Spleen (tissue), 11 donors: ENCODE data around the gene KIAA1217. TPM values are rescaled to one million over a fixed set of nuclear protein-coding genes. Genes with fewer than 3 reads are reported as not detected.

Experiments
- DNase-seq: peaks from one replicate; pipeline ENCODE4 v3.0.0-alpha.2; 2020
- H3K27ac ChIP-seq, 8 donors: fragments of 200-600 bp; sonication (generic) in 7 of 8; 1 replicate in 4 of 8; 2 replicates in 4 of 8; pipeline versions ENCODE4 v1.5.0 to v1.8.0; 2016 to 2021; ENCODE audit warnings: inconsistent platforms in 4 of 8, mild to moderate bottlenecking in 4 of 8, moderate library complexity in 1 of 8
- H3K27me3 ChIP-seq, 7 donors: fragments of 200-600 bp; sonication (generic) in 6 of 7; replicated peaks in 1 of 7; 1 replicate in 4 of 7; 2 replicates in 3 of 7; pipeline versions ENCODE4 v1.5.0 to v1.8.0; 2016 to 2021; ENCODE audit warnings: inconsistent platforms in 3 of 7, mild to moderate bottlenecking in 1 of 7
- H3K36me3 ChIP-seq, 6 donors: fragments of 200-600 bp; sonication (generic) in 5 of 6; 1 replicate in 4 of 6; 2 replicates in 2 of 6; pipeline versions ENCODE4 v1.5.0 to v1.8.0; 2016 to 2021; ENCODE audit warnings: inconsistent platforms in 2 of 6
- H3K4me1 ChIP-seq, 6 donors: fragments of 200-600 bp; sonication (generic) in 5 of 6; 1 replicate in 3 of 6; 2 replicates in 3 of 6; pipeline versions ENCODE4 v1.5.0 to v1.8.0; 2016 to 2021; ENCODE audit warnings: inconsistent platforms in 3 of 6
- H3K4me3 ChIP-seq, 8 donors: fragments of 200-600 bp; sonication (generic) in 7 of 8; 1 replicate in 4 of 8; 2 replicates in 4 of 8; pipeline versions ENCODE4 v1.5.0 to v1.8.0; 2016 to 2021; ENCODE audit warnings: inconsistent platforms in 4 of 8, mild to moderate bottlenecking in 4 of 8, moderate library complexity in 2 of 8
- H3K9me3 ChIP-seq, 8 donors: fragments of 200-600 bp; sonication (generic) in 7 of 8; 1 replicate in 4 of 8; 2 replicates in 4 of 8; pipeline versions ENCODE4 v1.5.0 to v1.8.0; 2016 to 2021; ENCODE audit warnings: inconsistent platforms in 4 of 8
- CTCF ChIP-seq, 11 experiments: fragments of 200-600 bp in 7 of 11; fragments of 450-650 bp in 4 of 11; sonication (generic) in 4 of 11; IDR thresholded peaks in 8 of 11; conservative IDR thresholded peaks in 3 of 11; 1 replicate in 7 of 11; 2 replicates in 4 of 11; pipeline versions ENCODE4 v1.4.0 to v1.8.0; 2016 to 2021; ENCODE audit warnings: antibody characterized with exemption in 11 of 11, inconsistent platforms in 4 of 11, mild to moderate bottlenecking in 1 of 11
- POLR2A ChIP-seq, 3 donors: fragments of 450-650 bp; IDR thresholded peaks; one replicate each; pipeline ENCODE4 v1.5.1; 2017; ENCODE audit warnings: antibody characterized with exemption in 3 of 3, mild to moderate bottlenecking in 1 of 3
- POLR2AphosphoS5 ChIP-seq, 3 donors: sonication (generic); formaldehyde crosslinking; IDR thresholded peaks; one replicate each; pipeline ENCODE4 v1.5.1; 2017; ENCODE audit warnings: antibody characterized with exemption in 3 of 3
- WGBS, 5 donors: extraction: QIAGEN DNeasy Blood & Tissue Kit in 3 of 5; methylation state at CpG; one replicate each; pipeline versions ENCODE4 v1.1.5 to v1.1.7; 2013 to 2018; 5-methylcytosine and 5-hydroxymethylcytosine counted together
- intact Hi-C: fragments of 100-400 bp; cut with DNase I; formaldehyde crosslinking; loops from one replicate; pipeline ENCODE4 v1.15.0; 2023; ENCODE audit warnings: low total_unique reads
- polyA plus RNA-seq, 3 donors: library from polyadenylated mRNA; stranded (reverse); fragments of 200-250 nt; gene quantifications; one replicate each; pipeline ENCODE4 v1.2.1, GENCODE V29; 2013
- total RNA-seq, 7 donors: library from RNA; depleted of rRNA in 3 of 7; stranded (reverse); fragments of >200 nt in 3 of 7; fragmentation: NEBNext Ultra II Directional in 4 of 7; extraction: Animal tissue kit (Norgen Biotek cat#: 25700) in 4 of 7; gene quantifications; one replicate each; pipeline versions ENCODE4 v1.1.0 to v1.2.1, GENCODE V29; 2016 to 2021
- donor health status: healthy with polysubstance abuse.
- donor health status: DM: no; HTN: no; CAD: no; lungs with moderate emphysema.
- donor health status: DM: no; HTN: no; CAD: no.
- donor health status: Bipolar disorder and iron deficiency.
- donor health status: healthy.
- donor health status: DM: no; HTN: no; CAD: no.
- donor health status: DM: yes; HTN: yes; CAD: no.

KIAA1217 gene
- total and polyA plus RNA-seq, 10 donors: 2.2 to 40.7 (median 21.4) TPM

- WGBS, 5 donors: 63 to 74% (median 67%) methylated on average over 6 of the region's 6 CpGs
- Histone ChIP-seq H3K4me3 (no peak overlapping the region), H3K36me3 (no peaks in the 10 kb centered on the region), H3K9me3 (no peaks in the 10 kb centered on the region), H3K27ac (no peak overlapping the region), H3K4me1 (peaks cover 0 to 44% (median 13%) of the 10 kb centered on the region in 6 donors), H3K27me3 (peaks cover 0 to 26% (median 0%) of the 10 kb centered on the region in 7 donors)
- TF ChIP-seq CTCF (IDR thresholded peaks at IDR 0.05 in 8 of 11, conservative IDR thresholded peaks at IDR 0.05 in 3 of 11) (no peak), POLR2AphosphoS5 (IDR thresholded peaks at IDR 0.05) (no peak), POLR2A (IDR thresholded peaks at IDR 0.05) (no peak)
- intact Hi-C loops: loop anchor here (10.0 kb wide), 1 partner anchor 159 kb away; no protein-coding TSS in a partner anchor
- DNase-seq: no peak
Observed at GRCh38 chr10:24205821-24206220, 3.1 kb upstream of the KIAA1217 start.

GRCh38 chr10:24206334-24206733 lies 2.6 kb upstream of the KIAA1217 start:
- no peak for DNase-seq
- H3K27ac ChIP-seq: peak overlapping the region in 4 of 8 donors; percentile 77 to 89 (median 84)
- H3K27me3 ChIP-seq: peaks cover 0 to 26% (median 0%) of the 10 kb centered on the region in 7 donors
- no peak overlapping the region for H3K4me3 ChIP-seq
- H3K9me3 ChIP-seq: no peaks in the 10 kb centered on the region
- 60 to 81% (median 67%) methylated on average over 2 of the region's 2 CpGs for WGBS, 5 donors
- H3K4me1 ChIP-seq: peaks cover 0 to 44% (median 13%) of the 10 kb centered on the region in 6 donors
- no peaks in the 10 kb centered on the region for H3K36me3 ChIP-seq
- intact Hi-C loops: loop anchor here (10.0 kb wide), 1 partner anchor 158 kb away; no protein-coding TSS in a partner anchor
- TF ChIP-seq POLR2A (IDR thresholded peaks at IDR 0.05) (no peak), POLR2AphosphoS5 (IDR thresholded peaks at IDR 0.05) (no peak), CTCF (IDR thresholded peaks at IDR 0.05 in 8 of 11, conservative IDR thresholded peaks at IDR 0.05 in 3 of 11) (no peak)

GRCh38 chr10:24206926-24207325 lies 2.0 kb upstream of the KIAA1217 start:
- Histone ChIP-seq H3K27ac (peak overlapping the region in 4 of 8 donors; percentile 77 to 89 (median 84)), H3K9me3 (no peaks in the 10 kb centered on the region), H3K4me3 (no peak overlapping the region), H3K27me3 (peaks cover 0 to 26% (median 0%) of the 10 kb centered on the region in 7 donors), H3K36me3 (no peaks in the 10 kb centered on the region), H3K4me1 (peaks cover 0 to 44% (median 13%) of the 10 kb centered on the region in 6 donors)
- TF ChIP-seq POLR2AphosphoS5 (IDR thresholded peaks at IDR 0.05): no peak
- TF ChIP-seq POLR2A (IDR thresholded peaks at IDR 0.05): no peak
- TF ChIP-seq CTCF (IDR thresholded peaks at IDR 0.05 in 8 of 11, conservative IDR thresholded peaks at IDR 0.05 in 3 of 11): no peak
- WGBS, 5 donors: 77 to 97% (median 88%) methylated on average over 3 of the region's 3 CpGs
- intact Hi-C loops: loop anchor here (10.0 kb wide), 1 partner anchor 158 kb away; no protein-coding TSS in a partner anchor
- no peak for DNase-seq

GRCh38 chr10:24207341-24207740 lies 1.6 kb upstream of the KIAA1217 start:
- no peaks in the 10 kb centered on the region for H3K36me3 ChIP-seq
- H3K27ac ChIP-seq: peak overlapping the region in 6 of 8 donors; percentile 11 to 89 (median 80)
- WGBS, 5 donors: 61 to 83% (median 68%) methylated on average over 5 of the region's 5 CpGs
- no peak overlapping the region for H3K4me3 ChIP-seq
- no peak for DNase-seq
- no peaks in the 10 kb centered on the region for H3K9me3 ChIP-seq
- no peak for TF ChIP-seq CTCF (IDR thresholded peaks at IDR 0.05 in 8 of 11, conservative IDR thresholded peaks at IDR 0.05 in 3 of 11)
- no peak for TF ChIP-seq POLR2AphosphoS5 (IDR thresholded peaks at IDR 0.05)
- no peak for TF ChIP-seq POLR2A (IDR thresholded peaks at IDR 0.05)
- peaks cover 0 to 44% (median 13%) of the 10 kb centered on the region in 6 donors for H3K4me1 ChIP-seq
- intact Hi-C loops: loop anchor here (10.0 kb wide), 1 partner anchor 157 kb away; no protein-coding TSS in a partner anchor
- H3K27me3 ChIP-seq: peaks cover 0 to 26% (median 0%) of the 10 kb centered on the region in 7 donors
